Measurements from ENCODE around the gene ADAMTS3.
A peak's percentile ranks its signal among the peaks of the same experiment; 100 is the strongest.

GRCh38 chr4:72468904-72469502 is 100.0 kb downstream of the ADAMTS3 start:
- TF ChIP-seq POLR2A (IDR thresholded peaks at IDR 0.05) = no peak
- TF ChIP-seq CTCF (IDR thresholded peaks at IDR 0.05) = peak; percentile 40 to 77 (median 56)
